K562 (cell line): Measurements from ENCODE around the gene GLP1R. TPM values are rescaled to one million over a fixed set of nuclear protein-coding genes. Genes with fewer than 3 reads are reported as not detected.

Experiments used
- ATAC-seq: fragments of 200-7000 bp; cut with Tn5 transposase; 3 replicates; pipeline ENCODE4 v1.9.1; 2020; ENCODE audit warnings: moderate library complexity
- BruUV-seq: library from RNA; stranded (reverse); fragments of 400-500 nt; replicated peaks from 2 replicates; lab custom pipeline; 2021; lab: Mats Ljungman, UMichigan
- CTCF ChIA-PET: fragments of 300-600 bp; formaldehyde crosslinking; extraction: SDS; loops from one replicate; lab custom pipeline; 2021; ENCODE audit warnings: low intra/inter-chr PET ratio; lab: Yijun Ruan, JAX
- POLR2A ChIA-PET: fragments of 300-600, 350-650 bp; sonication (Branson Sonifier 250); formaldehyde crosslinking; extraction: SDS; loops from one replicate; lab custom pipeline; 2021; ENCODE audit warnings: antibody characterized with exemption, inconsistent platforms; lab: Yijun Ruan, JAX
- DNase-seq, 4 experiments: peaks; one replicate each; pipeline versions ENCODE4 v3.0.0 to v3.0.0-alpha.2; 2011 to 2018; ENCODE audit warnings: low spot score in 3 of 4, mixed read lengths in 3 of 4; ENCODE audit errors: extremely low read depth in 1 of 4
- FAIRE-seq: peaks from 2 replicates; lab custom pipeline; 2011; peaks lifted over from hg19 to GRCh38; lab: Jason Lieb, UNC
- H2AFZ ChIP-seq: 2 replicates; pipeline ENCODE4 v1.6.0; 2011; ENCODE audit warnings: low read depth, low read length, control low read depth, inconsistent platforms
- H3K27ac ChIP-seq: fragments of 200-600 bp; 3 replicates; pipeline ENCODE4 v1.8.0; 2011; ENCODE audit warnings: low read depth, mild to moderate bottlenecking, control low read depth, inconsistent platforms, low read length, moderate library complexity, mixed read lengths; ENCODE audit errors: extremely low read depth
- H3K27me3 ChIP-seq, 2 experiments: fragments of 300-600 bp in 1 of 2; 2 replicates in 1 of 2; 3 replicates in 1 of 2; pipeline versions ENCODE4 v1.6.0 to v1.8.0; 2011; ENCODE audit warnings: inconsistent platforms in 2 of 2, low read length in 2 of 2, mild to moderate bottlenecking in 1 of 2, mixed read lengths in 1 of 2, moderate library complexity in 1 of 2; ENCODE audit not compliant: control insufficient read depth in 2 of 2, insufficient read depth in 2 of 2
- H3K36me3 ChIP-seq: fragments of 300-600 bp; 3 replicates; pipeline ENCODE4 v1.8.0; 2011; ENCODE audit warnings: mild to moderate bottlenecking, low read length, inconsistent platforms; ENCODE audit not compliant: control insufficient read depth, insufficient read depth
- H3K4me1 ChIP-seq, 2 experiments: fragments of 200-600 bp in 1 of 2; replicated peaks in 1 of 2; 2 replicates in 1 of 2; 3 replicates in 1 of 2; pipeline versions ENCODE4 v1.5.1 to v1.8.0; 2011; ENCODE audit warnings: inconsistent platforms in 2 of 2, low read length in 2 of 2, mild to moderate bottlenecking in 1 of 2, mixed read lengths in 1 of 2, moderate library complexity in 1 of 2; ENCODE audit not compliant: control insufficient read depth in 2 of 2, insufficient read depth in 2 of 2
- H3K4me2 ChIP-seq: 2 replicates; pipeline ENCODE4 v1.6.1; 2011; ENCODE audit warnings: low read length, control low read depth, inconsistent platforms, mixed read lengths; ENCODE audit not compliant: insufficient read depth
- H3K4me3 ChIP-seq: fragments of 200-600 bp; sonication (generic), shearing (Covaris generic); 2 replicates; pipeline ENCODE4 v1.5.1; 2016; ENCODE audit warnings: control low read depth, inconsistent platforms
- H3K79me2 ChIP-seq: fragments of 200-600 bp; 3 replicates; pipeline ENCODE4 v1.8.0; 2011; ENCODE audit warnings: low read length, inconsistent platforms; ENCODE audit not compliant: control insufficient read depth, insufficient read depth
- H3K9ac ChIP-seq, 2 experiments: 2 replicates each; pipeline versions ENCODE4 v1.6.0 to v1.6.1; 2011; ENCODE audit warnings: low read depth in 2 of 2, low read length in 2 of 2, control low read depth in 1 of 2, inconsistent platforms in 1 of 2, mild to moderate bottlenecking in 1 of 2, mixed read lengths in 1 of 2; ENCODE audit not compliant: insufficient read depth in 1 of 2
- H3K9me1 ChIP-seq: one replicate; pipeline ENCODE4 v1.6.0; 2011; ENCODE audit warnings: inconsistent platforms, mild to moderate bottlenecking, low read length, moderate library complexity; ENCODE audit not compliant: control insufficient read depth, insufficient read depth
- H3K9me3 ChIP-seq: replicated peaks from 2 replicates; pipeline ENCODE4 v1.5.1; 2011; ENCODE audit warnings: low read depth, low read length, inconsistent platforms; ENCODE audit not compliant: control insufficient read depth, insufficient read depth
- H4K20me1 ChIP-seq: replicated peaks from 2 replicates; pipeline ENCODE4 v1.6.1; 2011; ENCODE audit warnings: low read length, inconsistent platforms, mixed read lengths; ENCODE audit not compliant: control insufficient read depth, insufficient read depth
- CBFA2T2 ChIP-seq: fragments of 450-650 bp; conservative IDR thresholded peaks from 2 replicates; pipeline ENCODE4 v1.6.1; 2017; ENCODE audit warnings: mild to moderate bottlenecking
- MEIS2 ChIP-seq: fragments of 450-650 bp; IDR thresholded peaks from 2 replicates; pipeline ENCODE4 v1.6.1; 2014; ENCODE audit warnings: mild to moderate bottlenecking; ENCODE audit not compliant: partially characterized antibody
- RBM17 ChIP-seq: fragments of 200-400 bp; formaldehyde crosslinking; IDR thresholded peaks from 2 replicates; pipeline ENCODE4 v1.6.1; 2017; ENCODE audit warnings: low read depth, mild to moderate bottlenecking, low read length, borderline replicate concordance
- TAF15 ChIP-seq: fragments of 200-400 bp; formaldehyde crosslinking; IDR thresholded peaks from 2 replicates; pipeline ENCODE4 v1.6.1; 2017; ENCODE audit warnings: mild to moderate bottlenecking, low read depth, low read length, moderate library complexity
- WGBS: fragments of 100-300 bp; shearing (Covaris generic); methylation state at CpG from one replicate; pipeline ENCODE4 v1.1.6; 2016; ENCODE audit warnings: low coverage, mixed read lengths; ENCODE audit not compliant: insufficient coverage; ENCODE audit errors: missing lambda C conversion rate; 5-methylcytosine and 5-hydroxymethylcytosine counted together
- in situ Hi-C: fragments of 300-500 bp; cut with MboI; formaldehyde crosslinking; loops from 4 replicates; pipeline ENCODE4 v1.15.0; 2018; ENCODE audit warnings: inconsistent platforms, mixed read lengths
- intact Hi-C: fragments of 100-400 bp; cut with micrococcal nuclease; formaldehyde crosslinking; loops from 2 replicates; pipeline ENCODE4 v1.14.2; 2022
- polyA plus RNA-seq, 8 experiments: library from polyadenylated mRNA; depleted of rRNA in 4 of 8; stranded (reverse) in 5 of 8; unstranded in 3 of 8; fragments of >200 nt; fragmentation: Nextera tagmentation in 2 of 8; fragmentation: Illumina TruSeq in 1 of 8; extraction: Ambion mirVana in 2 of 8; extraction: Trizol in 1 of 8; gene quantifications; 2 replicates each; pipeline versions ENCODE4 v1.2.1 to v1.2.3, GENCODE V29; 2011 to 2014; ENCODE audit warnings: inconsistent platforms in 1 of 8, missing spikeins in 1 of 8
- total RNA-seq, 7 experiments: library from RNA; depleted of rRNA in 6 of 7; stranded (reverse); fragments of >200 nt in 6 of 7; fragmentation: Illumina TruSeq in 2 of 7; extraction: Trizol in 2 of 7; gene quantifications; 2 replicates each; pipeline versions ENCODE4 v1.2.1 to v1.2.3, GENCODE V29; 2011 to 2021; ENCODE audit warnings: low replicate concordance in 1 of 7
- TF ChIP-seq, protein P1 (sequence below), 2 experiments: fragments of 450-650 bp in 1 of 2; sonication (generic) in 1 of 2; formaldehyde crosslinking in 1 of 2; IDR thresholded peaks in 1 of 2; conservative IDR thresholded peaks in 1 of 2; 2 replicates each; pipeline versions ENCODE4 v1.6.1 to v1.8.1; 2016 to 2023; ENCODE audit warnings: mild to moderate bottlenecking in 2 of 2, moderate library complexity in 2 of 2, inconsistent platforms in 1 of 2, missing genetic modification reagents in 1 of 2
- TF ChIP-seq, protein P2 (sequence below), 3 experiments: fragments of 200-800 bp in 1 of 3; sonication (Bioruptor generic) in 1 of 3; sonication (generic) in 1 of 3; formaldehyde crosslinking in 1 of 3; IDR thresholded peaks; 2 replicates each; pipeline versions ENCODE4 v1.6.1 to v1.8.0; 2016 to 2022; ENCODE audit warnings: mild to moderate bottlenecking in 2 of 3, missing compliant biosample characterization in 2 of 3, missing genetic modification characterization in 2 of 3, missing genetic modification reagents in 1 of 3

Gene GLP1R
- total and polyA plus RNA-seq, 9 of the 15 experiments (the other 6 are each of a cell fraction or from before 2014, with no cell fraction given), result not detected

DNA sequence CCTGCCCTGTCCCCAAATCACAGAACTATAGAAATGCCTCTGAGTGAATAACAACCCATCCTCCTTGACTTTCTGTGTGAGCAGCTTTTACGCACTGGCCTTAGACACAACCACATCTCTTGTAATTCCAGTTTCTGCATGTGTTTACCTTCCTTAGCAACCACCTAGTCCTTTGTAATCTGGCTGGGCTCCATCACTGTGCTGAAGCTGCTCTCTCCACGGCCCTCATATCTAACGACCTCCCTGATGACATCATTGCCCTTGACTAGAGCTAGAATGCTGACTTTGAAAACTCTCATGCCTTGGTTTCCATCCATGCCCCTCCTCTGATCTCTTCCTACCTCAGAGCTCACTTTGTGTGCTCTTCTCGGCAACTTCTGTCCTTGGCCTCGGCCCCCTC lies 30.5 kb upstream of the GLP1R start:
- Histone ChIP-seq H3K27me3 (peaks cover 21 to 41% of the 10 kb centered on the region in 2 experiments), H3K9me3 (0 out of 2 replicates have a peak, but pooled peaks cover 2% of the 10 kb centered on the region), H3K4me1 (no peaks in the 10 kb centered on the region), H2AFZ (no peak overlapping the region), H4K20me1 (no peaks in the 10 kb centered on the region)
- in situ Hi-C loops (no loop called here), intact Hi-C loops (no loop called here)
- BruUV-seq, result no TSS peak
- under 1% methylated on average over 5 of the region's 5 CpGs for WGBS
- no peak for DNase-seq
- TF ChIP-seq TAF15, result no peak
- TF ChIP-seq, protein P1, sequence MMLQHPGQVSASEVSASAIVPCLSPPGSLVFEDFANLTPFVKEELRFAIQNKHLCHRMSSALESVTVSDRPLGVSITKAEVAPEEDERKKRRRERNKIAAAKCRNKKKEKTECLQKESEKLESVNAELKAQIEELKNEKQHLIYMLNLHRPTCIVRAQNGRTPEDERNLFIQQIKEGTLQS (IDR thresholded peaks at IDR 0.05), result peak; percentile 16; the same call in 1 of the 2 replicates
- TF ChIP-seq, protein P1 (CRISPR knock-in tag; conservative IDR thresholded peaks at IDR 0.05), result no peak
- no peak for TF ChIP-seq RBM17
- no peak for TF ChIP-seq MEIS2
- no peak for TF ChIP-seq CBFA2T2
- TF ChIP-seq, protein P2, sequence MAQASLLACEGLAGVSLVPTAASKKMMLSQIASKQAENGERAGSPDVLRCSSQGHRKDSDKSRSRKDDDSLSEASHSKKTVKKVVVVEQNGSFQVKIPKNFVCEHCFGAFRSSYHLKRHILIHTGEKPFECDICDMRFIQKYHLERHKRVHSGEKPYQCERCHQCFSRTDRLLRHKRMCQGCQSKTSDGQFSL (CRISPR knock-in tag; IDR thresholded peaks at IDR 0.05), result no peak
- TF ChIP-seq, protein P2 (tag; IDR thresholded peaks at IDR 0.05), result no peak
- TF ChIP-seq, all 486 proteins: peak for 1
- Histone ChIP-seq H3K79me2 (no peaks in the 10 kb centered on the region), H3K36me3 (no peaks in the 10 kb centered on the region), H3K9me1 (no peaks in the 10 kb centered on the region), H3K4me2 (no peak overlapping the region), H3K9ac (no peak overlapping the region), H3K4me3 (no peak overlapping the region), H3K27ac (no peak overlapping the region)
- ChIA-PET CTCF (no interaction called here), POLR2A (interaction anchor here (0.6 to 1.8 kb wide), 3 partner anchors 10 to 12 kb away, joined by 3 to 5 read pairs (median 4); no protein-coding TSS in a partner anchor)
- FAIRE-seq (no peak), ATAC-seq (no peak)
